ENCODE data around the gene ZSCAN22. TPM values are rescaled to one million over a fixed set of nuclear protein-coding genes. Genes with fewer than 3 reads are reported as not detected.

Gene ZSCAN22
- total and polyA plus RNA-seq, 2 donors (not counting 3 experiments of a cell fraction or from before 2014, with no cell fraction given), result 3.6 to 3.7 TPM

DNA sequence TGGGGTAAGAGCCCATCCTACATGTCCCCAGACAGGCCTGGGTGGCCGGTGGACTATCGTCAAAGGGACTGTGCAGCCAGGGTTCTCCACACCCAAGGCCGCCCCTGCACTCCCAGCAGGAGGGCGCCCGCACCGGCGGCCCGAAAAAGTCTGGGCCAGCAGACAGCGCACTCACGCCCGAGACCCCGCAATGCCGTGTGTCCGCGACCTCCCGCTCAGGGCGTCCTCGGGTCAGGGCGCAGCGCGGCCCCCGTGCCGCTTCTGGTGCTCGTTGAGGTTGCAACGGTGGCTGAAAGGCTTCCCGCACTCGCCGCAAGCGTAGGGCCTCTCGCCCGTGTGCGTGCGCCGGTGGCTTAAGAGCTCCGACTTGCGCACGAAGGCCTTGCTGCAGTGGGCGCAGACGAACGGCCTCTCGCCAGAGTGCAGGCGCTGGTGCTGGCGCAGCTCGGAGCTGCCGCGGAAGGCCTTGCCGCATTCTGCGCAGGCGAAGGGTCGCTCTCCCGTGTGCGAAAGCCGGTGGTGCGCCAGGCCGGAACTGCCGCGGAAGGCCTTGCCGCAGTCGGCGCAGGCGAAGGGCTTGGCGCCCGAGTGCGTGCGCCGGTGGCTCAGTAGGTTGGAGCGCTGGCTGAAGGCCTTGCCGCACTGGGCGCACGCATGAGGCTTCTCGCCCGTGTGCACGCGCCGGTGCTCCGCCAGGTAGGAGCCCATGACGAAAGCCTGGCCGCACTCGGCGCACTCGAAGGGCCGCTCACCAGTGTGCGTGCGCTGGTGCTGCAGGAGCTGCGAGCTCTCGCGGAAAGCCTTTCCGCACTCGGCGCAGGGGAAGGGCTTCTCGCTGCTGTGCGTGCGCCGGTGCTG, 29.3 kb downstream of the ZSCAN22 start:
- FAIRE-seq (peak; percentile 58), DNase-seq (ENCODE audit: low read depth, low spot score) (peak; percentile 54)
- TF ChIP-seq JUN (IDR thresholded peaks at IDR 0.05; ENCODE audit: borderline replicate concordance, insufficient read depth, insufficient read length, low read depth), result no peak
- no peak for TF ChIP-seq POLR2A (IDR thresholded peaks at IDR 0.05; ENCODE audit: low read depth, low read length)
- no peak for TF ChIP-seq POLR2AphosphoS5 (IDR thresholded peaks at IDR 0.05; ENCODE audit: insufficient read depth, low read depth, low read length)
- TF ChIP-seq, protein P1, sequence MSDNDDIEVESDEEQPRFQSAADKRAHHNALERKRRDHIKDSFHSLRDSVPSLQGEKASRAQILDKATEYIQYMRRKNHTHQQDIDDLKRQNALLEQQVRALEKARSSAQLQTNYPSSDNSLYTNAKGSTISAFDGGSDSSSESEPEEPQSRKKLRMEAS (IDR thresholded peaks at IDR 0.05; ENCODE audit: insufficient read depth, insufficient read length), result no peak
- no peak for TF ChIP-seq FOS (IDR thresholded peaks at IDR 0.05; ENCODE audit: borderline replicate concordance, insufficient read depth, low read length)
- peak; percentile 89 for TF ChIP-seq EZH2 (IDR thresholded peaks at IDR 0.05; ENCODE audit: borderline replicate concordance, low read depth, low read length, severe bottlenecking)
- Histone ChIP-seq H3K36me3 (ENCODE audit: control insufficient read depth in 2 of 2, extremely low read depth in 1 of 2, insufficient read depth in 2 of 2, low read length in 2 of 2) (no peaks in the 10 kb centered on the region), H3K9me3 (replicated peaks; ENCODE audit: control insufficient read depth, insufficient read depth, low read length) (no peaks in the 10 kb centered on the region), H3K27ac (ENCODE audit: insufficient read depth, low read depth, low read length) (no peak overlapping the region), H4K20me1 (replicated peaks; ENCODE audit: control insufficient read depth, extremely low read depth, insufficient read depth, low read length) (no peaks in the 10 kb centered on the region), H3K9ac (replicated peaks; ENCODE audit: extremely low read depth, insufficient read depth, low read length) (no peak overlapping the region), H2AFZ (ENCODE audit: low read depth, low read length) (no peak overlapping the region), H3K79me2 (ENCODE audit: control insufficient read depth, insufficient read depth, low read length) (no peaks in the 10 kb centered on the region), H3K4me1 (ENCODE audit: control insufficient read depth, extremely low read depth, insufficient read depth, low read length) (peaks cover 5% of the 10 kb centered on the region), H3K27me3 (ENCODE audit: control insufficient read depth in 2 of 2, insufficient read depth in 2 of 2, low read length in 2 of 2) (peaks cover 23 to 26% of the 10 kb centered on the region in 2 experiments), H3K9me1 (replicated peaks; ENCODE audit: control insufficient read depth, extremely low read depth, insufficient read depth, low read length) (no peaks in the 10 kb centered on the region), H3K4me2 (ENCODE audit: insufficient read depth, low read length) (no peak overlapping the region), H3K4me3 (replicated peaks in 1 of 3; ENCODE audit: insufficient read depth in 1 of 3, low read depth in 1 of 3, low read length in 3 of 3) (peak overlapping the region in 1 of 3 experiments; percentile 6)
- dilution Hi-C loops (cut with MboI; ENCODE audit: extremely low pct_ligation_motif_present, low sequenced_read_pairs), result no loop called here
- CTCF ChIA-PET, result interaction anchor here (0.9 kb wide), 1 partner anchor 16 kb away, joined by 3 read pairs; no protein-coding TSS in a partner anchor
- intact Hi-C loops (cut with micrococcal nuclease), result no loop called here
- POLR2A ChIA-PET, result no interaction called here
- no TSS peak for BruUV-seq (replicated peaks)
